Neural progenitor cell (in vitro differentiated cells): ENCODE measurements around the gene CAPZA1.

Experiments used
- CTCF ChIP-seq: fragments of 200-600 bp; sonication (generic); IDR thresholded peaks from 2 replicates; pipeline ENCODE4 v1.5.1; 2017; ENCODE audit warnings: antibody characterized with exemption, mild to moderate bottlenecking
- EZH2 ChIP-seq: fragments of 200-600 bp; sonication (generic); IDR thresholded peaks from 2 replicates; pipeline ENCODE4 v1.6.1; 2017; ENCODE audit warnings: antibody characterized with exemption, mild to moderate bottlenecking, moderate library complexity
- EZH2phosphoT487 ChIP-seq: fragments of 200-600 bp; sonication (generic); IDR thresholded peaks from 2 replicates; pipeline ENCODE4 v1.6.1; 2017; ENCODE audit warnings: antibody characterized with exemption

GRCh38 chr1:112576240-112576639, 43.4 kb upstream of the CAPZA1 start:
- TF ChIP-seq CTCF (no peak), EZH2 (no peak), EZH2phosphoT487 (no peak)
